ENCODE results near the gene GEMIN2. TPM values are rescaled to one million over a fixed set of nuclear protein-coding genes. Genes with fewer than 3 reads are reported as not detected.

The GEMIN2 gene
- polyA plus RNA-seq, 1 of the 3 experiments (the other 2 are of a cell fraction): 13.2 TPM

DNA sequence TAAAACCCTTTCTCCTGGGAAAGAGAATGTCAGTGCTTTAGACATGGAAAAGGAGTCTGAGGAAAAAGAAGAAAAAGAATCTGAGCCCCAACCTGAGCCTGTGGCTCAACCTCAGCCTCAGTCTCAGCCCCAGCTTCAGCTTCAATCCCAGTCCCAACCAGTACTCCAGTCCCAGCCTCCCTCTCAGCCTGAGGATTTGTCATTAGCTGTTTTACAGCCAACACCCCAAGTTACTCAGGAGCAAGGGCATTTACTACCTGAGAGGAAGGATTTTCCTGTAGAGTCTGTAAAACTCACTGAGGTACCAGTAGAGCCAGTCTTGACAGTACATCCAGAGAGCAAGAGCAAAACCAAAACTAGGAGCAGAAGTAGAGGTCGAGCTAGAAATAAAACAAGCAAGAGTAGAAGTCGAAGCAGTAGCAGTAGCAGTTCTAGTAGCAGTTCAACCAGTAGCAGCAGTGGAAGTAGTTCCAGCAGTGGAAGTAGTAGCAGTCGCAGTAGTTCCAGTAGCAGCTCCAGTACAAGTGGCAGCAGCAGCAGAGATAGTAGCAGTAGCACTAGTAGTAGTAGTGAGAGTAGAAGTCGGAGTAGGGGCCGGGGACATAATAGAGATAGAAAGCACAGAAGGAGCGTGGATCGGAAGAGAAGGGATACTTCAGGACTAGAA, 67.0 kb downstream of the GEMIN2 start:
- Histone ChIP-seq H3K27ac (ENCODE audit: low read depth in 2 of 2, low read length in 1 of 2) (no peak overlapping the region; a peak in 1 of 4 replicates), H3K9me3 (no peaks in the 10 kb centered on the region), H3K4me1 (ENCODE audit: control insufficient read depth in 1 of 2, insufficient read depth in 2 of 2, low read depth in 1 of 2, low read length in 1 of 2) (peaks cover 0 to 4% of the 10 kb centered on the region in 2 experiments; a peak in 3 of 4 replicates), H3K36me3 (replicated peaks in 1 of 2; ENCODE audit: control insufficient read depth in 1 of 2, insufficient read depth in 2 of 2, low read length in 1 of 2) (peaks cover 55 to 60% of the 10 kb centered on the region in 2 experiments), H3K9me2 (no peaks in the 10 kb centered on the region), H3K9ac (no peak overlapping the region), H3K79me2 (ENCODE audit: insufficient read depth) (peaks cover 32% of the 10 kb centered on the region), H3K4me3 (ENCODE audit: low read depth in 2 of 2, low read length in 1 of 2) (no peak overlapping the region), H4K20me1 (ENCODE audit: insufficient read depth) (no peaks in the 10 kb centered on the region), H2AFZ (ENCODE audit: low read depth) (no peak overlapping the region), H3K27me3 (ENCODE audit: insufficient read depth) (no peaks in the 10 kb centered on the region), H3F3A (replicated peaks; ENCODE audit: insufficient read depth) (peaks cover 21% of the 10 kb centered on the region), H3K4me2 (no peak overlapping the region)
- TF ChIP-seq ELF1 (IDR thresholded peaks at IDR 0.05) (no peak), FOSL2 (IDR thresholded peaks at IDR 0.05; ENCODE audit: borderline replicate concordance, low read depth) (no peak), SIN3A (IDR thresholded peaks at IDR 0.05; ENCODE audit: borderline replicate concordance, low read depth, low read length) (no peak), PBX3 (IDR thresholded peaks at IDR 0.05) (no peak), USF1 (IDR thresholded peaks at IDR 0.05; ENCODE audit: borderline replicate concordance, low read depth) (no peak), MAX (IDR thresholded peaks at IDR 0.05; ENCODE audit: low read depth) (no peak), FOXJ3 (CRISPR knock-in tag; IDR thresholded peaks at IDR 0.05) (no peak), FOXM1 (IDR thresholded peaks at IDR 0.05; ENCODE audit: low read depth) (no peak)
- TF ChIP-seq, protein P1, sequence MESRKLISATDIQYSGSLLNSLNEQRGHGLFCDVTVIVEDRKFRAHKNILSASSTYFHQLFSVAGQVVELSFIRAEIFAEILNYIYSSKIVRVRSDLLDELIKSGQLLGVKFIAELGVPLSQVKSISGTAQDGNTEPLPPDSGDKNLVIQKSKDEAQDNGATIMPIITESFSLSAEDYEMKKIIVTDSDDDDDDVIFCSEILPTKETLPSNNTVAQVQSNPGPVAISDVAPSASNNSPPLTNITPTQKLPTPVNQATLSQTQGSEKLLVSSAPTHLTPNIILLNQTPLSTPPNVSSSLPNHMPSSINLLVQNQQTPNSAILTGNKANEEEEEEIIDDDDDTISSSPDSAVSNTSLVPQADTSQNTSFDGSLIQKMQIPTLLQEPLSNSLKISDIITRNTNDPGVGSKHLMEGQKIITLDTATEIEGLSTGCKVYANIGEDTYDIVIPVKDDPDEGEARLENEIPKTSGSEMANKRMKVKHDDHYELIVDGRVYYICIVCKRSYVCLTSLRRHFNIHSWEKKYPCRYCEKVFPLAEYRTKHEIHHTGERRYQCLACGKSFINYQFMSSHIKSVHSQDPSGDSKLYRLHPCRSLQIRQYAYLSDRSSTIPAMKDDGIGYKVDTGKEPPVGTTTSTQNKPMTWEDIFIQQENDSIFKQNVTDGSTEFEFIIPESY (IDR thresholded peaks at IDR 0.05; ENCODE audit: borderline replicate concordance, low read depth): no peak
- ChIA-PET CTCF (no interaction called here), POLR2A (no interaction called here)
- no peak for DNase-seq
- WGBS (ENCODE audit: low lambda C conversion rate): 95% methylated on average over 7 of the region's 7 CpGs

DNA sequence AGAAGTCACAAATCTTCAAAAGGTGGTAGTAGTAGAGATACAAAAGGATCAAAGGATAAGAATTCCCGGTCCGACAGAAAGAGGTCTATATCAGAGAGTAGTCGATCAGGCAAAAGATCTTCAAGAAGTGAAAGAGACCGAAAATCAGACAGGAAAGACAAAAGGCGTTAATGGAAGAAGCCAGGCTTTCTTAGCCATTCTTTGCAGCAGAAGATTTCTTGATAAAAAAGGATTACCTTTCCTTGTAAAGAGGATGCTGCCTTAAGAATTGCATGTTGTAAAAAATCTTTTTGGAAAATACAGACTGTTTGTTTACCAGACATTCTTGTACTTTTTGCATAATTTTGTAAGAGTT, 67.5 kb downstream of the GEMIN2 start:
- 81% methylated on average over 5 of the region's 5 CpGs for WGBS (ENCODE audit: low lambda C conversion rate)
- Histone ChIP-seq H3K4me3 (ENCODE audit: low read depth in 2 of 2, low read length in 1 of 2) (no peak overlapping the region), H4K20me1 (ENCODE audit: insufficient read depth) (no peaks in the 10 kb centered on the region), H3K9ac (no peak overlapping the region), H3K27me3 (ENCODE audit: insufficient read depth) (no peaks in the 10 kb centered on the region), H3F3A (replicated peaks; ENCODE audit: insufficient read depth) (peaks cover 21% of the 10 kb centered on the region), H3K79me2 (ENCODE audit: insufficient read depth) (peaks cover 27% of the 10 kb centered on the region), H3K9me2 (no peaks in the 10 kb centered on the region), H3K4me2 (no peak overlapping the region), H3K9me3 (no peaks in the 10 kb centered on the region), H3K36me3 (replicated peaks in 1 of 2; ENCODE audit: control insufficient read depth in 1 of 2, insufficient read depth in 2 of 2, low read length in 1 of 2) (peaks cover 50 to 55% of the 10 kb centered on the region in 2 experiments), H3K27ac (ENCODE audit: low read depth in 2 of 2, low read length in 1 of 2) (no peak overlapping the region), H3K4me1 (ENCODE audit: control insufficient read depth in 1 of 2, insufficient read depth in 2 of 2, low read depth in 1 of 2, low read length in 1 of 2) (no peaks in the 10 kb centered on the region), H2AFZ (ENCODE audit: low read depth) (no peak overlapping the region)
- POLR2A ChIA-PET: no interaction called here
- no peak for DNase-seq
- CTCF ChIA-PET: no interaction called here
- no peak for TF ChIP-seq TAF1 (IDR thresholded peaks at IDR 0.05; ENCODE audit: borderline replicate concordance, low read depth, low read length)
- TF ChIP-seq EP300 (IDR thresholded peaks at IDR 0.05; ENCODE audit: borderline replicate concordance in 1 of 2, low read depth in 1 of 2, low read length in 1 of 2): no peak
- no peak for TF ChIP-seq CHD2 (IDR thresholded peaks at IDR 0.05; ENCODE audit: low read length, partially characterized antibody)
- no peak for TF ChIP-seq FOXJ3 (CRISPR knock-in tag; IDR thresholded peaks at IDR 0.05)
- TF ChIP-seq POLR2AphosphoS5 (IDR thresholded peaks at IDR 0.05; ENCODE audit: low read depth, low read length): no peak
- TF ChIP-seq, protein P1 (IDR thresholded peaks at IDR 0.05; ENCODE audit: borderline replicate concordance, low read depth): no peak
- no peak for TF ChIP-seq MAX (IDR thresholded peaks at IDR 0.05; ENCODE audit: low read depth)
- no peak for TF ChIP-seq IRF3 (IDR thresholded peaks at IDR 0.05; ENCODE audit: low read depth, low read length)
- no peak for TF ChIP-seq NRF1 (IDR thresholded peaks at IDR 0.05; ENCODE audit: low read depth, low read length)
- TF ChIP-seq TEAD4 (IDR thresholded peaks at IDR 0.05; ENCODE audit: borderline replicate concordance, insufficient read depth): no peak
- no peak for TF ChIP-seq FOSL2 (IDR thresholded peaks at IDR 0.05; ENCODE audit: borderline replicate concordance, low read depth)
- no peak for TF ChIP-seq GATA2 (CRISPR knock-in tag; IDR thresholded peaks at IDR 0.05)
- TF ChIP-seq RAD21 (IDR thresholded peaks at IDR 0.05; ENCODE audit: low read length): no peak

All from SK-N-SH (cell line).